Hepatocyte (in vitro differentiated cells): ENCODE results near the gene CC2D2A.

Source experiments
- EZH2 ChIP-seq: fragments of 200-600 bp; sonication (generic); IDR thresholded peaks from 2 replicates; pipeline ENCODE4 v1.6.1; 2016; ENCODE audit warnings: antibody characterized with exemption, mild to moderate bottlenecking, borderline replicate concordance
- EZH2phosphoT487 ChIP-seq: fragments of 200-600 bp; sonication (generic); IDR thresholded peaks from one replicate; pipeline ENCODE4 v1.6.1; 2018; ENCODE audit warnings: antibody characterized with exemption, mild to moderate bottlenecking, low read depth, moderate library complexity; ENCODE audit not compliant: unreplicated experiment, severe bottlenecking
- TF ChIP-seq, protein P1 (sequence below): fragments of 200-600 bp; sonication (generic); IDR thresholded peaks from 2 replicates; pipeline ENCODE4 v1.5.1; 2016; ENCODE audit warnings: antibody characterized with exemption, mild to moderate bottlenecking; ENCODE audit not compliant: poor library complexity

DNA sequence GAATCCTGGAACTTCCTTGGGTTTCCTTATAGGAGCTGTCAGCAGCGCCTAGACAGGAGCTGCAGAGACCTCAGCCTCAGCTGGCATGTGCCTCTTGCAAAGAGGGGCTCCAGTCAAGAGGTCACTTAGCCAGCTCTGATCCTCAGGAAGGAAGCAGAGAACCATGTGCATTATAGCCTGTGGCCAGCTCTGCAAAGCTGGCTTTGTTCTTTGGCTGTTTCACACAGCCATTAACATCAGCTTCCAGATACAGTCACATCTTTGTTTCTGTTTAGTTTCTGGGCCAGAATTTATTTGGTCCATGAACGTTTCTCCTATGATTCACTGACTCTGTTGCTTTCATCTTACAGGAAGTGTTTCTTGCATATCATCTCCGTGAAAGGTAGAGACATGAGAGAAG lies 92.4 kb downstream of the CC2D2A start:
- TF ChIP-seq, protein P1, sequence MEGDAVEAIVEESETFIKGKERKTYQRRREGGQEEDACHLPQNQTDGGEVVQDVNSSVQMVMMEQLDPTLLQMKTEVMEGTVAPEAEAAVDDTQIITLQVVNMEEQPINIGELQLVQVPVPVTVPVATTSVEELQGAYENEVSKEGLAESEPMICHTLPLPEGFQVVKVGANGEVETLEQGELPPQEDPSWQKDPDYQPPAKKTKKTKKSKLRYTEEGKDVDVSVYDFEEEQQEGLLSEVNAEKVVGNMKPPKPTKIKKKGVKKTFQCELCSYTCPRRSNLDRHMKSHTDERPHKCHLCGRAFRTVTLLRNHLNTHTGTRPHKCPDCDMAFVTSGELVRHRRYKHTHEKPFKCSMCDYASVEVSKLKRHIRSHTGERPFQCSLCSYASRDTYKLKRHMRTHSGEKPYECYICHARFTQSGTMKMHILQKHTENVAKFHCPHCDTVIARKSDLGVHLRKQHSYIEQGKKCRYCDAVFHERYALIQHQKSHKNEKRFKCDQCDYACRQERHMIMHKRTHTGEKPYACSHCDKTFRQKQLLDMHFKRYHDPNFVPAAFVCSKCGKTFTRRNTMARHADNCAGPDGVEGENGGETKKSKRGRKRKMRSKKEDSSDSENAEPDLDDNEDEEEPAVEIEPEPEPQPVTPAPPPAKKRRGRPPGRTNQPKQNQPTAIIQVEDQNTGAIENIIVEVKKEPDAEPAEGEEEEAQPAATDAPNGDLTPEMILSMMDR: no peak
- no peak for TF ChIP-seq EZH2
- TF ChIP-seq EZH2phosphoT487: no peak
